Melanocyte of skin (primary cell): ENCODE measurements around the gene VPS9D1. TPM values are rescaled to one million over a fixed set of nuclear protein-coding genes. Genes with fewer than 3 reads are reported as not detected.

Experiments
- total RNA-seq, 2 donors: library from RNA; depleted of rRNA; stranded (reverse); fragments of >200 nt; gene quantifications; 2 replicates each; pipeline ENCODE4 v1.2.3, GENCODE V29; 2012

Gene VPS9D1, protein sequence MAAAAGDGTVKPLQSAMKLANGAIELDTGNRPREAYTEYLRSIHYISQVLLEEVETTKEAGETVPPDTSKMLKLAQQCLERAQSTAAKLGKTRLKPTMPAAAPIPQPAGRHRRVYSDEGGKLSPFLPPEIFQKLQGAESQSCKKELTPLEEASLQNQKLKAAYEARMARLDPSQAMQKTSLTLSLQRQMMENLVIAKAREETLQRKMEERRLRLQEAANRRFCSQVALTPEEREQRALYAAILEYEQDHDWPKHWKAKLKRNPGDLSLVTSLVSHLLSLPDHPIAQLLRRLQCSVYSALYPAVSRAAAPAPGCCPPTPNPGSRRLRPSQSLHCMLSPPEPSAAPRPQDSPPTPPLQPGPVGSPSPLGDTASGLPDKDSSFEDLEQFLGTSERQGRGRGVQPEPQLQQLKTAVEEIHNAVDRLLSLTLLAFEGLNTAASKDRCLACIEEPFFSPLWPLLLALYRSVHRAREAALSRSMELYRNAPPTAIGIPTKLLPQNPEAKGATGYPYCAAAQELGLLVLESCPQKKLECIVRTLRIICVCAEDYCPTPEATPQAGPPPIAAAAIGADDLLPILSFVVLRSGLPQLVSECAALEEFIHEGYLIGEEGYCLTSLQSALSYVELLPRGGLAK
- total RNA-seq = 1 to 10 TPM; 3.7 to 6.5 TPM

DNA sequence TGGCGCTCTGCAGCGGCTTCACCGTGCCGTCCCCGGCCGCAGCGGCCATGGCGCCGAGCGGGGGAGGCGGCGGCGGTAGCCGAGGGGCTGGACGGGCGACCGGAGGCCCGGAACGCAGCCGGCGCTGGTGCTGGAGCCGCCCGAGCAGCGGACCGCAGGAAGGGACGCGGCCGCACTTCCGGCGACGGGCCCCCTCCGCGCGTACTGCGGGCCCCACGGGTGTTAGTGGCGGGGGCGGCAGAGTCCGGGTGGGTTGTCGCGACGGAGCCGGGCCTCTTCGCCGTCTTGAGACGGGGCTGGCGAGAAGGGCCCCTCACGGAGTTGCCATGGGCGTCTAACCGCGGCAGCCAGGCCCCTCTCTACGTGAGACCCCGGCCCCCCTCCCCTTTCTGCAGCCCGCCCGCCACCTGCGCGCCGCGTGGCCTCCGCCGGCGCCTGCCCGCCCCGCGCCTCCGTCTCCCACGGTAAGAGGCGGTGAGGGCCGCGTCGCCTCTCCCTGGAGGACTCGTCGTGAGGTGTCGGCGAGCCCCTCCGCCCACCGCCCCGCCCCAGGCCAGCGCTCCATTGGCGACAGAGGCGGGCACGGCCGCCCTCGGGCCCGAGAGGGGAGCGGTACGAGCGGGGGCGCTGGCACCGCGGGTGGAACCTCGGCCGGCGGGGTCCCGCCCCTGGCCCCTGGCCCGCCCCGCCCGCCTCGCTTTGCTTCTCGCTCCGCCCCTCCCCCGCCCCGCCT lies at the start of gene VPS9D1, which contains the start of gene ZNF276:
Gene VPS9D1, minus strand, starts transcription at position 86 of the 733 bp plus-strand sequence. Its CDS starts 37 bp downstream, at position 49.
Gene ZNF276, plus strand, starts transcription at position 725 of the 733 bp plus-strand sequence. CDS start 104 bp downstream, outside the sequence.

DNA sequence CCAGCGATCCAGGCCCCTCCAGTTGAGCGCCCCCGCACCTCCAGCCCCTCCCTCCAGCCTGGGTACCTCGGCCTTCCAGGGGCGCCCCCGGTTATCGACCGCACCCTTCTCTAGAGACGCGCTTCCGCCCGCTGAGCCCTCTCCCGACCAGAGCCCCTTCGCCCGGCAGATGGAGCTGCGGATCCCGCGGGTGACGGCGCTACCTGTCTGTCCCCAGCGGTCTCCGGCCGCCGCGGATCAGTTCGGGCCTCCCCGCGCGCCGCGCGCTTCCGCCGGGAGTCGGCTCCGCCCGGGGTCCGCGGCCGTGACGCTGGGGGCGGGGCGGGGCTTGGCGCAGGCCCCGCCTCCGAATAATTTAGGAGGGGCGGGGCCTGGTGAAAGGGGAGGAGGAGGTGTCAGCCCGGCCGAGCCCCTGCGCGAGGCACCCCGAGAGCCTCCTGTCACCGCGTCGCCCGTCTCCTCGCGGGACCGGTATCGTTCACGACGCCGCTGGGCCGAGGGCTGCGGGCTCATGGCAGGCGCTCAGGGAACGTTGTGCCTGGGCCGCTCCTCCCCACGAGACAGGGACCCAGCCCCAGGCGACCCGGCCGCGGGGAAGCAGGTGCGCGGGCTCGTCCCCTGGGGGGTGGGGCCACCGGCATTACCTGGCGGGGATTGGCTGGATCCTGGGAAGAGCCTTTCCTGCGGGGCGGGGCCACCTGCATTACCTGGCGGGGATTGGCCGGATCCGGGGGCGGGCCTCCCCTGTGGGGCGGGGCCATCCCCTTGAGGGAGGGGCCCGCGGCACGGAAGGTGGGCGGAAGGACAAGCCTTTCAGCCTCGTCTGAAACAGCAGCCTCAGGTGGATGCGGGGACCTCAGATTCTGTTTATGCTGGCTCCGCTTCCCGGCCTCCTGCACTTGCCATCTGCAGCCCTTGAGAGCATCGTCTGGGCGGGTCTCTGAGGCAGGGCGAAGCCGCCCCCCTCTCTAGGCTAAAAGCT lies 19.0 kb downstream of the VPS9D1 start, which contains the start of gene SPATA2L:
Gene SPATA2L, minus strand, starts transcription at position 281 of the 982 bp plus-strand sequence. CDS start 473 bp downstream, outside the sequence.

DNA sequence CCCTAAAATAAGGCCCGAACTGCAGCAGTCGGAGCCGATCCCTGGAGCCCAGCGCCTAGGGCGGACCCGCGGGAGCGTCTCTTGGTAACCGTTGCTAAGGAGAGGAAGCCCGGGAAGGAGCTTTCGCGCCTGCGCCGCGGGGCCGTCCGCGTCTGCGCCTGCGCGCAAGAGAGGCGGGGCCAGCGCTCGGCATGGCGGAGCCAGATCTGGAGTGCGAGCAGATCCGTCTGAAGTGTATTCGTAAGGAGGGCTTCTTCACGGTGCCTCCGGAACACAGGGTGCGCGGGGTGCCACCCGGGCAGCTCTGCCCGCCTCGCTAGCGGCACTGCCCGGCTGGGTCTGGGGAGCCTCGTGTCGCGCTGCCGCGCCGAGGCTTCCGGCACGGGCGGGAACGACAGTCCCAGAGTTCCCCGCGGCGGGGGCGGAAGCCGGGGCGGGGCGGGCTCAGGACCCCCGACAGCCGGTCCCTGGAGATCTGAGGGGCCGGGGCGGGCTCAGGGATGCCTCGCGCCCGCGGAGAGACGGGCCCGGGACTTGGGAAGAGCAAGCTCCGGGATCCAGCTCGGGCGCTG lies 34.1 kb downstream of the VPS9D1 start, which contains the start of gene CDK10:
Gene CDK10, plus strand, starts transcription at position 170 of the 572 bp plus-strand sequence. Its CDS starts 22 bp downstream, at position 192.

DNA sequence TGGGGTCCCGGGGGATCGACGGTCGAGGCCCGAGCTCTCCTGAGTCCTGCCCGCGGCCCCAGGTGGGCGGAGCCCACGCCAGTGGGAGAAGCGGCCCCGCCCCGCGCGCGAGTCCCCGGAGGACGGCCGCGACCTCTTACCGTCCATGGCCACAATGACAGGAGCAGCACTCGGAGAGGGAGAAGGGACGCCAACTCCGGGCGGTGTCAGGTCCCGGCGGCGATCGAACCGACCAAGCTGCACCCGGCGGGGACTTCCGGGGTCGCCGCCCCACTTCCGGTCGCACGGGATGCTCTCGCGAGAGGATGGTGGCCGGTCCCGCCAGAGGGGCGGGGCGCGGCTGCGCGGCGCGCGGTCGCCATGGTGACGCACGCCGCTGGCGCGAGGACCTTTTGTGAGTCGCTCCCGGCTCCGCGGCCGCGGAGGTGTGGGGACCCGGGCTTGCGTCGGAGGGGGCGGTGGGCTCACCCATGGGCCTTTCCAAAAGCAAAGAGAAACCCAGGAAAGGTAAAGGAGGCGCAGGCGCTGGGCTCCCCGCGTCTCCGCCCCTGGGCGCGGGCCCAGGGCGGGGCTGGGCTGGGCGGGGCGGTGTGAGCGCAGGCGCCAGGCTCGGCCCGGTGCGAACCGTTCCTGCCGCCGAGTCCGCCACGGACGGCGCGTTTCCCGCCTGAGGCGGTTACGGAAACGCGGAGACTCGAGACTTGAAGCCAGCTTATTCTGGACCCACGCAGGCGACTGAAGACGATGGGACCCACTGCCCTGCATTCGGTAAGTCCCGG lies 63.1 kb downstream of the VPS9D1 start, which contains the start of the genes CHMP1A and SPATA33:
Gene CHMP1A, minus strand, starts transcription at position 267 of the 779 bp plus-strand sequence. Its CDS starts 120 bp downstream, at position 147.
Gene SPATA33, plus strand, starts transcription at position 395 of the 779 bp plus-strand sequence. Its CDS starts 76 bp downstream, at position 471.

Other genes with a start within 250 kb of the VPS9D1 start
- 10 to 100 TPM; 43.4 to 48.6 TPM for gene ANKRD11, start 230.3 kb downstream of the VPS9D1 start, total RNA-seq
- 10 to 100 TPM; 80.5 to 83.9 TPM for gene SPG7, start 212.5 kb downstream of the VPS9D1 start, total RNA-seq
- 1,000 to 10,000 TPM; 1,307 to 1,873 TPM for gene RPL13, start 160.2 kb downstream of the VPS9D1 start, total RNA-seq
- 10 to 100 TPM; 13.1 to 31.0 TPM for gene CPNE7, start 145.1 kb downstream of the VPS9D1 start, total RNA-seq
- gene DPEP1, start 107.3 kb downstream of the VPS9D1 start, total RNA-seq = not detected
- gene CHMP1A, start 63.2 kb downstream of the VPS9D1 start, total RNA-seq = 100 to 1,000 TPM; 107 to 146 TPM
- gene SPATA33, start 63.1 kb downstream of the VPS9D1 start, total RNA-seq = 1 to 10 TPM; 1.7 to 4.0 TPM
- 10 to 100 TPM; 24.8 to 27.6 TPM for gene CDK10, start 34.2 kb downstream of the VPS9D1 start, total RNA-seq
- gene SPATA2L, start 19.2 kb downstream of the VPS9D1 start, total RNA-seq = 10 to 100 TPM; 17.2 to 18.0 TPM
- gene ZNF276, start 639 bp upstream of the VPS9D1 start, total RNA-seq = 10 to 100 TPM; 12.7 to 23.6 TPM
- 10 to 100 TPM; 12.4 to 39.6 TPM for gene FANCA, start 95.7 kb upstream of the VPS9D1 start, total RNA-seq
- 10 to 100 TPM in 1 of 2 donors, 1 to 10 TPM in 1; 5.9 to 10.3 TPM for gene SPIRE2, start 107.6 kb upstream of the VPS9D1 start, total RNA-seq
- gene TCF25, start 152.7 kb upstream of the VPS9D1 start, total RNA-seq = 100 to 1,000 TPM; 164 to 166 TPM
- gene MC1R, start 198.0 kb upstream of the VPS9D1 start, total RNA-seq = 10 to 100 TPM in 1 of 2 donors, 1 to 10 TPM in 1; 8.3 to 73.9 TPM
- gene TUBB3, start 202.4 kb upstream of the VPS9D1 start, total RNA-seq = 100 to 1,000 TPM; 126 to 473 TPM
- 10 to 100 TPM; 58.9 to 71.6 TPM for gene DEF8, start 227.9 kb upstream of the VPS9D1 start, total RNA-seq